Measurements from ENCODE around the gene LMF1. TPM values are rescaled to one million over a fixed set of nuclear protein-coding genes. Genes with fewer than 3 reads are reported as not detected.

The LMF1 gene
- total RNA-seq, 1 experiment from 2014 or later = 7.1 TPM

DNA sequence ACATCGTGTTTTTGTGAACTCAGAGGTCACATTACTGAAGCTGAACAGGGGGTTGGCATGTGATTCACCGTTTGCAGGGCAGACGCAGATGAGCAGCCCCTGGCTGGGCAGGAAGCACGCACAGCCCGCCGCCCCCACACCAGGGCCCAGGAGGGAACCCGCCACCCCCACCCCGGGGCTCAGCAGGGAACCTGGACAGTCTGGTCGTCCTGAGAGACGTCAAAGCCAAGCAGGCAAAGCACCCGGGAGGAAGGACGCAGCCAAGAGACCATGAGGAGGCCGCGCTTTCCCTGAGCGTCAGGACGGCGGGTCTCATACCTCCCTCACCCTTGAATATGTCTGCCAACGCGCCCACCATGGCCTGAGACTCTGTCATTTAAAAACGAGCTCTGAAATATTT lies 60.6 kb downstream of the LMF1 start:
- Histone ChIP-seq H3K27me3 (ENCODE audit: control insufficient read depth, insufficient read depth, low read length) (no peaks in the 10 kb centered on the region), H3K4me3 (ENCODE audit: insufficient read depth, low read depth, low read length) (no peak overlapping the region), H3K36me3 (replicated peaks; ENCODE audit: control insufficient read depth, insufficient read depth, low read length) (no peaks in the 10 kb centered on the region)
- no peak for DNase-seq

DNA sequence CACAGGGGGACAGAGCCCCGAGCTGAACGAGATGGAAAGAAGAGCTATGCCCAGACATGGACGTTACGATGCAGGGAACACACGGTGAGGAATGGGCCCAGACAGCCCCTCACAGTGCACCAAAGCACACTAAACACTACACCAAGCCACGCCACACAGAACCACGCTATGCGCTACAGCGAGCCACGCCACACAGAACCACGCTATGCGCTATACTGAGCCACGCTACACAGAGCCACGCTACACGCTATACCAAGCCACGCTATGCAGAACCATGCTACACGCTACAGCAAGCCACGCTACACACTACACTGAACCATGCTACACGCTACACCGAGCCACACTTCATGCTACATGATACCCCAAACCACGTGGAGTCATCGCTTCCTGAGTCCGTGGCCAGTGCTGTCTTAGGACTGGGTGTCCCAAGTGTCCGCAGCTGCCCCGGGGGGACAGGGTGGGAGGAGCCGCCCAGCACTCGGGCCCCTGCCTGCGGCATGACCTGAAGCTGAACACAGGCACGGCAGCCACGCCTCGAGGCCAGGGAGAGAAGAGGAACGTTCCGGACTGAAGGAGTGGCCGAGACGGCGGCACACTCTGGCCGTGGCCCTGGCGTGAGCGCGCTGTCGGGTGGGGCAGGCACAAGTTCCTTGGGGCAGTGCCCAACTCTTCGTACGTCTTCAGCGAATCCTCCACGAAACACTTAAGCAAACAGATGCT lies 61.3 kb downstream of the LMF1 start:
- DNase-seq = no peak
- Histone ChIP-seq H3K36me3 (replicated peaks; ENCODE audit: control insufficient read depth, insufficient read depth, low read length) (no peaks in the 10 kb centered on the region), H3K27me3 (ENCODE audit: control insufficient read depth, insufficient read depth, low read length) (no peaks in the 10 kb centered on the region), H3K4me3 (ENCODE audit: insufficient read depth, low read depth, low read length) (no peak overlapping the region)

DNA sequence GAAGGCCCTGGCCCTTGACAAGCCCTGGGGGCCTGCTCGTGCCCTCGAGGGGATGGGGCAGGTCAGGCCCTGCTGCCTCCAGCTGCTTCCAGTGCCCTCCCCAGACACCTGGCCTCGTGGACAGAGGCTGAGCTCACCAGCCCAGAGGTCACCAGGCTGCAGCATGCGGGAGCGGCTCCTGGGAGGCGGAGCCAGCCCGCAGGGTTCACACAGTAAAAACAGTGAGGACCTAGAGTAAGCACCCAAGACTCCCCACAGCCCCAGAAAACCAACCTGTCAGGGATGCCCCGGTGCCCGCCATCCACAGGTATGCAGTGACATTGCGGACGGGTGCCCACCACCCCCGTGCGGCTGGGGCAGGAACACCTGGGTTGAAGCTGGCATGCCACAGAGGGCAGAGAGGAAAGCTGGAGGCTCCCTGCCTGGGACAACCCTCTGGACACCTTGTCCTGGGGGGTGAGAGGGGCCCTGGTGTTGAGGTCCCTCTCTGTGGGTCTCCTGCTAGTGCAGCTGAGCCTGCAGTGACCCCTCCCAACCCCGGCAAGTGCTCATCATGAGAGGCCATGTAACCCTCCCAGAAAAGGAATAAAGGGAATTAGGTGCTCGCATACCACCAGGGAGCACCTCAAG lies 62.1 kb downstream of the LMF1 start:
- Histone ChIP-seq H3K4me3 (ENCODE audit: insufficient read depth, low read depth, low read length) (no peak overlapping the region), H3K27me3 (ENCODE audit: control insufficient read depth, insufficient read depth, low read length) (no peaks in the 10 kb centered on the region), H3K36me3 (replicated peaks; ENCODE audit: control insufficient read depth, insufficient read depth, low read length) (no peaks in the 10 kb centered on the region)
- no peak for DNase-seq

DNA sequence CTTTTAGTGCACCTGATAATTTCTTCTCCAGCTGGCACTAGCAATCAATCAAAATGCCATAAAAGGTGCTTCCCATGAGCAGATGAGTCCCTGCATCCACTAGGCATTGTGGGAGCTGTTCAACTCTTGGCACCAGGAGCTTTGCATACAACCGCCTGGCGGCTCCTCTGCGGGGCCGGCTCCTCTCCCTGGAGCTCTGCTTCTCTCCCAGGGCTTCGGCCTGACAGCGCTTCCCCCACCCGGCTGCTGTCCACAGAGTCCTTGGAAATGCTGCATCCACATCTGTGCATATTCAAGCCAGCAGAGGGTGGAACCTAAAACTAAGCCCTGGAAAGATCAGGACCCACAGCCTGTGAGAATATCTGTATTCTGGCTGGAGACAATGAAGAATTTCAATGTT lies 62.9 kb downstream of the LMF1 start:
- Histone ChIP-seq H3K27me3 (ENCODE audit: control insufficient read depth, insufficient read depth, low read length) (no peaks in the 10 kb centered on the region), H3K4me3 (ENCODE audit: insufficient read depth, low read depth, low read length) (no peak overlapping the region), H3K36me3 (replicated peaks; ENCODE audit: control insufficient read depth, insufficient read depth, low read length) (no peaks in the 10 kb centered on the region)
- DNase-seq = no peak

DNA sequence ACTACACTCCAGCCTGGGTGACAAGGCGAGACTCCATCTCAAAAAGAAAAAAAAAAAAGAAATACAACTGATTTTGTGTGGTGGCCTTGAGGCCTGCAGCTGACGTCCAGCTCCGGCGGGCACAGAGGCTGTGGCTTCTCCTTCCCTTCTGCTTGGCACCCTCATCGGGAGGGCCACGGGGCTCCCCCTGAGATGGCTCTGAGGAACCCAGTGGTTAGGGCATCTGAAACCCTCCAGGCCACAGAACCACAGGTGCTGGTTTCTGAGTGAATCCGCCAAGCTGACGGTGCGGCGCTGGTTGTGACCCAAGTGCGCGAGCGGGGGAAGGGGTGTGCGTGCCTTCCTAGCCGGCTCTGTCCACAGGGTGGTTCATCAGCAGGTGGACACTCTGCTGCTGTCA lies 63.4 kb downstream of the LMF1 start:
- Histone ChIP-seq H3K36me3 (replicated peaks; ENCODE audit: control insufficient read depth, insufficient read depth, low read length) (no peaks in the 10 kb centered on the region), H3K4me3 (ENCODE audit: insufficient read depth, low read depth, low read length) (no peak overlapping the region), H3K27me3 (ENCODE audit: control insufficient read depth, insufficient read depth, low read length) (no peaks in the 10 kb centered on the region)
- no peak for DNase-seq

DNA sequence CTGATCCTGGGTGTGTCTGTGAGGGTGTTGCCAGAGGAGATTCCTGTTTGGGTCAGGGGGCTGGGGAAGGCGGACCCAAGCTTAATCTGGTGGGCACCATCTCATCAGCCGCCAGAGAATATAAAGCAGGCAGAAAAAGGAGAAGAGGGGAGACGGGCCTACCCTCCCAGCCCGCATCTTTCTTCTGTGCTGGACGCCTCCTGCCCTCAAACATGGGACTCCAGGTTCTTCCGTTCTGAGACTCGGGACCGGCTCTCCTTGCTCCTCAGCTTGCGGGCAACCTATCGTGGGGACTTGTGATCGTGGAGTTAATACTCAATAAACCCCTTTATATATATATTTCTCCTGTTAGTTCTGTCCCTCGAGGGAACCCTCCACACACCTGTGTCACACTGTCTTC lies 64.5 kb downstream of the LMF1 start:
- no peak for DNase-seq
- H3K27me3 ChIP-seq (ENCODE audit: control insufficient read depth, insufficient read depth, low read length) = no peaks in the 10 kb centered on the region

DNA sequence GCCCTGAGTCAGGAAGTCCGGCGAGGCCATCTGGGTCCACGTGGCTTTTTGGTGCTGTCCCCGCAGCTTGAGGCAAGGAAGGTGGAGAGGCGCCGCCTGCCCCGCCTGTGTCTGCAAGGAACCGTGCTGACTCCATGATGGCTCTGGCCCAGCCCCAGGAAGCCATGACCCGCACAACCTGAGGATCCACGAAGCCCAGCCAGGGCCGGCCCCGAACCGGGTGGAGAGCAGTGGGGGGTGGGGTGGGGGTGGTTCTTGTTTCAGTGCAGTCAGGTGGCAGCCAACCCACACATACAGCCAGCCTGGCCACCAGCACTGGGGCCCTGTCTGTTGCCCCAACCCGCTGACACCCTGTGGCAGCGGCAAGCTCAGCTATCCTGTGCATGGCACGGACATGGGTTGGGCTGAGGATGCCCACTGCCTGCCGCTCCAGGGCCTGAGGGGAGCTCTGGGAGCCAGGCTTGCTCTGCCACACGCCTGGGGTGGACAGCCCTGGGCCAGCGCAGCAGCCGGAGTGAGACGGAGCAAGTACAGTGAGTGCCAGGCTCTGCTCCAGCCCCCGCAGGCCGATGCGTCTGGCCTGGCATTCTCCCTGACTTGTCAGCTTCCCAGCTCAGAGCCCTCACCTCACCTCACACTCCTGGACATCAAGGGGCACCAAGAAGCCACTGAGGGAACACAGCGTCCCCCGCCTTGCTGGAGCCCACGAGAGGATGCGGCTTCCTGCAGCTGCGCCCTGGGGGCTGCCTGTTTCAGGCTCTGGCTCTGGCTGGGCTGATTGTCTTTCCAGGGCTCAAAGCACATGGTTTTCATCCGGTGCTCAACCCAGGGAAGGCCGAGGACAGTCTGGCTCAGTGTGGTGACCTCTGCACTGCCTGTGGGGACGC lies 68.8 kb downstream of the LMF1 start:
- DNase-seq = peak; percentile 73
- H3K27me3 ChIP-seq (ENCODE audit: control insufficient read depth, insufficient read depth, low read length) = no peaks in the 10 kb centered on the region
- no peak overlapping the region for H3K4me3 ChIP-seq (ENCODE audit: insufficient read depth, low read depth, low read length)
- no peaks in the 10 kb centered on the region for H3K36me3 ChIP-seq (replicated peaks; ENCODE audit: control insufficient read depth, insufficient read depth, low read length)

More for the DNA sequence above, 64.5 kb downstream of the LMF1 start:
- no peaks in the 10 kb centered on the region for H3K36me3 ChIP-seq (replicated peaks; ENCODE audit: control insufficient read depth, insufficient read depth, low read length)
- no peak overlapping the region for H3K4me3 ChIP-seq (ENCODE audit: insufficient read depth, low read depth, low read length)

DNA sequence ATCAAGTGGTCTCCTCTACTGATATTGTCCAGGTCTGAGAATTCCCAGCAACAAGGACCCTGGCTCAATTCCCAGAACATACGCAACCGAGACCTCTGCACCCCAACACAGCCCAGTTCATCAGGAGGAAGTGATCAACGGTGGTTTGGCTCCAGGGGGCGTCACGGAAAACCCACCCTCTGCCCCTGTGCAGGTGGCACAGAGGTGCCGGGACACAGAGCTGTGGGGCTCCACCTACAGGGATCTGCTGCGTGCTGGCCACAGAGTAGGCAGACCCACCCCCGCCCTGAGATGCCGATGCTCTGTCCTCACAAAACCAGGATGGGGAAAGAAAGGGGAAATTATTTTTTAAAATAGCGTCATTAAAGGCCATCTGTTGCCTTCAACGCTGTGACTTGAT lies 69.6 kb downstream of the LMF1 start:
- Histone ChIP-seq H3K27me3 (ENCODE audit: control insufficient read depth, insufficient read depth, low read length) (no peaks in the 10 kb centered on the region), H3K36me3 (replicated peaks; ENCODE audit: control insufficient read depth, insufficient read depth, low read length) (no peaks in the 10 kb centered on the region), H3K4me3 (ENCODE audit: insufficient read depth, low read depth, low read length) (no peak overlapping the region)
- DNase-seq = peak; percentile 79

DNA sequence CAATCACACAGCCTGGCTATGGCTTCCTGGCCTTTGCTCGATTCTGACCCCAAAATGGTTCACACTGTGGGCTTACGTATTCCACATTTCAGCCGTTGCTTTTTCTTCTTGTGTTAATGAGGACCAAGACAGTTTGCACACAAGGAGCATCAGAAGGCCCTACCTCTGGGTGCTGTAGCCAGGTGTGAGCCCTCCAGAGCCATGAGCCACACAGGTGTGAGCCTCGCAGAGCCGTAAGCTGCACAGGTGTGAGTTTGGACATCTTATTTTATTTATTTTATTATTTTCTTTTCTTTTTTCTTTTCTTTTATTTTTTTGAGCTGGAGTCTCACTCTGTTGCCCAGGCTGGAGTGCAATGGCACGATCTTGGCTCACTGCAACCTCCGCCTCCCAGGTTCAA lies 70.6 kb downstream of the LMF1 start:
- no peak for DNase-seq
- Histone ChIP-seq H3K36me3 (replicated peaks; ENCODE audit: control insufficient read depth, insufficient read depth, low read length) (no peaks in the 10 kb centered on the region), H3K27me3 (ENCODE audit: control insufficient read depth, insufficient read depth, low read length) (no peaks in the 10 kb centered on the region), H3K4me3 (ENCODE audit: insufficient read depth, low read depth, low read length) (no peak overlapping the region)

DNA sequence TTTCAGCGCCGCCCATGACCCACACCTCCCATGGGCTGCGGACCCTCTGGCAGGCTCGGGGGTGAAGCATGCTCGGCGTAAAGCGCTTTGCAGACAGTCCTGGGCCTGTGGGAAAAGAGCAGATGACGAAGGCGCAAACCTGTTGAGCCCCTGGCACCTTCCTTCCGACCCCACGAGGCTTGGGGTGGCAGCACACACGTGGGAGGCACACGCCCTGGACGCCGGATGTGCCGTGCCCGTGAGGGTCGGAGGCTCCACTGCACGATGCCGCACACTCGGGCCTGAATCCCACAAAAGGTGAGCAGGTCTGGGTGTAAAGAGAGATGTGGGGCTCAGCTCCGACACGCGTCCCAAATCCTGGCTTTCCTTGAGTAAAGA lies 71.1 kb downstream of the LMF1 start:
- no peaks in the 10 kb centered on the region for H3K27me3 ChIP-seq (ENCODE audit: control insufficient read depth, insufficient read depth, low read length)
- H3K4me3 ChIP-seq (ENCODE audit: insufficient read depth, low read depth, low read length) = no peak overlapping the region
- H3K36me3 ChIP-seq (replicated peaks; ENCODE audit: control insufficient read depth, insufficient read depth, low read length) = no peaks in the 10 kb centered on the region
- no peak for DNase-seq

DNA sequence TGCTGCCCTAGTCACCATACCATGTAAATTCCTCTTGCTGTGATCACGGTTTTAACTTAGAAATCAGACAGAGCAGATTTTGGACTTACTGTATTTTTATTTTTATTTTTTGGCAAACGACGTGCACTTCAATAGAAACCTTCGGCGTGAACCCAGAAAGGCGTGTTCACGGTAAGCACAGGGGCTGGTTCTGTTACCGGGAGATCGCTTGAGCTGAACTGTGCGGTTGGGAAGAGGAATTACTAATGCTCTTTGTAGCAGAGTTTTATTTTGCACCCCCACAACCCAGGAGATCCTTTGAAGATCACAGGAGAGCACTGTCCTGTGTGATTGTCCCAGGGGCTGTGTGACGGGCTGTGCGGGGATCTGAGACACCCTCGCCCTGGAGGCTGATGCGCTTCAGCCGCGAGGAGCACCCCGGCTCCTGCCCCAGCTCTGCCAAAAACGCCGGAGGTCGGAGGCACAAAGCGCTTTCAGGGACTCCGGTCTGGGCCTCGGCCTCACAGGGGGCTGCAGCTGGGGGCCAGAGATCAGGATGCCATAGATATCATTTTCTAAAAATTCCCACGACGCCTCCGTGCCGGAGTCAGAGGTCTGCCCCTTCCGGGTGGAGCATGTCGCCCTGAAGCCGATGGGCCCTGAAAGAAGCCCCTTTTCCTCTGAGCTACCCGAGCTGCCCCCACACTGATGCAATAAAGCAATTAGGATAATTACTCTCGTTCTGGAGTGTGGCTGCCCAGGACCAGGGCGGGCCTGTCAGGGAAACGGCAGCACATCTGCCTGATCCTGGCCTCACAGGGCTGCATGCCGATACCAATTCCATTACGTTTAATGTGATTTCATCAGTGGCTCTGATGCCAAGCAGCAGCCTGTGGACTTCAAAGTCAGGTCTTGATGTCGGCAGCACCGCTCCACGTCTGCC lies 71.8 kb downstream of the LMF1 start:
- no peak for DNase-seq
- H3K4me3 ChIP-seq (ENCODE audit: insufficient read depth, low read depth, low read length) = no peak overlapping the region
- H3K36me3 ChIP-seq (replicated peaks; ENCODE audit: control insufficient read depth, insufficient read depth, low read length) = no peaks in the 10 kb centered on the region
- H3K27me3 ChIP-seq (ENCODE audit: control insufficient read depth, insufficient read depth, low read length) = no peaks in the 10 kb centered on the region

DNA sequence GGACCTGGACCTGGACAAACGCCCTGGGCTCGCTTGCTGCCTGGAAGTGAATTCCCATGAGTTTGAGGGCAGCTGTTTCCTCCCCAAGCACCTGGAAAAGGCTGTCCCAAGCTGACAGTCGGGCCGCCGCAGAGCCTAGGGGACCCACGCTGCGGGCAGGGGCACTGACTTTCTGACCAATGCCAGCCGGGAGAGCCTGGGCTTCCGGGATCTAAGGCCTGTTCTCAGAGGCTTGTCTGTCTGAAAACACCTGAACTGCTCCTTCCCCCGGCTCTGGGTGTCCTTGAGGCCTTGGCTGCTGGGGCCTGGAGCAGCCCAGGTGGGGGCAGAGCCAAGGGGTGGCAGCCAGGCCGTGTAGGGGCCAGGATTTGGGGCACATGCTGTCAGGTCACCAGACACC lies 72.6 kb downstream of the LMF1 start:
- H3K36me3 ChIP-seq (replicated peaks; ENCODE audit: control insufficient read depth, insufficient read depth, low read length) = no peaks in the 10 kb centered on the region
- H3K4me3 ChIP-seq (ENCODE audit: insufficient read depth, low read depth, low read length) = no peak overlapping the region
- H3K27me3 ChIP-seq (ENCODE audit: control insufficient read depth, insufficient read depth, low read length) = no peaks in the 10 kb centered on the region
- no peak for DNase-seq

DNA sequence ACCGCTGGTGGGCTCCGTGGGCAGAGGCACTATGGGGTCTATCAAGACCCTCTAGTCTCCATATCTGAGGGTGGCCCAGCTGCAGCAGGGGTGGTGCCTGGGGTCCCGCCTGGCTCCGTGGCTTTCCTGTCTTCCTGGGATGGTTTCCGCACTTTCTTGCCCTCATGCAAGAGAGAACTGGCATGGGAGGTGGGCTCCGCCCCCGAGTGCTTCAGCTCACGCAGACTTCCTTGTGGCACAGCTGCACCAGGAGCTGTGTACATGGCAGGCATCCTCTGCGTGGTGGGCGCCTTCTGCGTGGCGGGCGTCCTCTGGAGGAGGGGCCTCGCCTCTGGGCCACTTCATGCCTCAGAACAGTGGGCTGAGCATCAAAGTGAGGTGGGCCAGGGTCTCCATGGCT lies 73.1 kb downstream of the LMF1 start:
- H3K4me3 ChIP-seq (ENCODE audit: insufficient read depth, low read depth, low read length) = no peak overlapping the region
- H3K36me3 ChIP-seq (replicated peaks; ENCODE audit: control insufficient read depth, insufficient read depth, low read length) = no peaks in the 10 kb centered on the region
- H3K27me3 ChIP-seq (ENCODE audit: control insufficient read depth, insufficient read depth, low read length) = no peaks in the 10 kb centered on the region
- no peak for DNase-seq

DNA sequence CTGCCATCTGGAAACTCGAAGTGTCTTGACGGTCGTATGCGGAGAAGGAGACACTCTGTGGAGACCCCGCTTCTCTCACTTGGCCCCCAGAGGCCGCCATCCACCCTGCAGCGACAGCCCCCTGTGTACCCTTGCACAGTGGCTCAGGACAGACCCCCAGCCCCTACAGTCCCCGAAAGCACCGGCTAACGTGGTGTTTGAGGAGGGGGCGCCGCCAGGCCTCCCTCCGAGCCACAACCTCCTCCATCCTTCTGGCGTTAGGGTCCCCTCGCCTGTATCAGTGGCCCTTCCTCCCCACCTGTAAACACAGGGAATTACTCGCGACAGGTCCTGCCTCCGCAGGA lies 73.6 kb downstream of the LMF1 start:
- Histone ChIP-seq H3K4me3 (ENCODE audit: insufficient read depth, low read depth, low read length) (no peak overlapping the region), H3K36me3 (replicated peaks; ENCODE audit: control insufficient read depth, insufficient read depth, low read length) (no peaks in the 10 kb centered on the region), H3K27me3 (ENCODE audit: control insufficient read depth, insufficient read depth, low read length) (no peaks in the 10 kb centered on the region)
- peak; percentile 80 for DNase-seq

Data from H7 (cell line).